HL-60 (cell line): Measurements from ENCODE around the gene SORCS2.

Experiments
- DNase-seq, 2 experiments: peaks; one replicate each; pipeline ENCODE4 v3.0.0-alpha.2; 2010 to 2020; ENCODE audit warnings: low read depth in 1 of 2, low spot score in 1 of 2
- H3K27ac ChIP-seq: fragments of 250-450 bp; sonication (Bioruptor Pico); replicated peaks from 2 replicates; pipeline ENCODE4 v1.5.1; 2020; ENCODE audit warnings: mild to moderate bottlenecking, moderate library complexity
- H3K27me3 ChIP-seq: fragments of 250-450 bp; sonication (Bioruptor Pico); 2 replicates; pipeline ENCODE4 v1.5.1; 2021; ENCODE audit warnings: mild to moderate bottlenecking, moderate library complexity; ENCODE audit not compliant: insufficient read depth, poor library complexity, severe bottlenecking
- H3K4me3 ChIP-seq: replicated peaks from 2 replicates; pipeline ENCODE4 v1.5.1; 2011; ENCODE audit warnings: mild to moderate bottlenecking, control low read depth, low read length; ENCODE audit not compliant: insufficient read depth
- GABPA ChIP-seq: IDR thresholded peaks from 2 replicates; pipeline ENCODE4 v1.6.1; 2012; ENCODE audit warnings: low read depth
- POLR2AphosphoS5 ChIP-seq: IDR thresholded peaks from 2 replicates; pipeline ENCODE4 v1.6.1; 2012; ENCODE audit warnings: low read depth
- SPI1 ChIP-seq: IDR thresholded peaks from 2 replicates; pipeline ENCODE4 v1.6.1; 2012; ENCODE audit warnings: low read depth, mild to moderate bottlenecking, borderline replicate concordance
- TF ChIP-seq, protein P1 (sequence below): IDR thresholded peaks from 2 replicates; pipeline ENCODE4 v1.6.1; 2012; ENCODE audit warnings: low read depth; ENCODE audit not compliant: insufficient replicate concordance
- TF ChIP-seq, protein P2 (sequence below): IDR thresholded peaks from one replicate; pipeline ENCODE4 v1.5.1; 2011; ENCODE audit warnings: low read length, control low read depth, inconsistent platforms; ENCODE audit not compliant: insufficient read depth

Gene SORCS2

DNA sequence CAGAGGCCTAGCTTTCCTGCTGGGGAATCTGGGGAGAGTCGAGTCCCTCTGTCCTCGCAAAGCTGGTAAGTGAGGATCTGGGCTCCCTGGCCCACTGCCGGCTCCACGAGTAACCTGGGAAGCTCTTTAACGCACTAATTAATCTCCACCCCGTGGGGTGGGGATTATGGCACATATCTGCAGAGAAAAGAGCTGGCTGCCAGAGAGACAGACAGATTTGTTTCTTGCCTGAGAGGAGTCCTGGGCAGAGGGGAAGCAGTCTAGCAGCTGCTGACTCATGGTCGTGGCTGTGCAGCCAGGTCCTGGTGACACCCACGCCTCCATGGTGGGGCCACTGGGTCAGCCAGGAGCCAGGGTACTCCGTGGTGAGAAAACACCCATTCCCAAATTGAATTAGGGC lies 14.0 kb downstream of the SORCS2 start:
- DNase-seq = no peak
- Histone ChIP-seq H3K4me3 (no peak overlapping the region), H3K27ac (no peak overlapping the region), H3K27me3 (peaks cover 2% of the 10 kb centered on the region)
- no peak for TF ChIP-seq GABPA
- no peak for TF ChIP-seq POLR2AphosphoS5
- TF ChIP-seq, protein P1, sequence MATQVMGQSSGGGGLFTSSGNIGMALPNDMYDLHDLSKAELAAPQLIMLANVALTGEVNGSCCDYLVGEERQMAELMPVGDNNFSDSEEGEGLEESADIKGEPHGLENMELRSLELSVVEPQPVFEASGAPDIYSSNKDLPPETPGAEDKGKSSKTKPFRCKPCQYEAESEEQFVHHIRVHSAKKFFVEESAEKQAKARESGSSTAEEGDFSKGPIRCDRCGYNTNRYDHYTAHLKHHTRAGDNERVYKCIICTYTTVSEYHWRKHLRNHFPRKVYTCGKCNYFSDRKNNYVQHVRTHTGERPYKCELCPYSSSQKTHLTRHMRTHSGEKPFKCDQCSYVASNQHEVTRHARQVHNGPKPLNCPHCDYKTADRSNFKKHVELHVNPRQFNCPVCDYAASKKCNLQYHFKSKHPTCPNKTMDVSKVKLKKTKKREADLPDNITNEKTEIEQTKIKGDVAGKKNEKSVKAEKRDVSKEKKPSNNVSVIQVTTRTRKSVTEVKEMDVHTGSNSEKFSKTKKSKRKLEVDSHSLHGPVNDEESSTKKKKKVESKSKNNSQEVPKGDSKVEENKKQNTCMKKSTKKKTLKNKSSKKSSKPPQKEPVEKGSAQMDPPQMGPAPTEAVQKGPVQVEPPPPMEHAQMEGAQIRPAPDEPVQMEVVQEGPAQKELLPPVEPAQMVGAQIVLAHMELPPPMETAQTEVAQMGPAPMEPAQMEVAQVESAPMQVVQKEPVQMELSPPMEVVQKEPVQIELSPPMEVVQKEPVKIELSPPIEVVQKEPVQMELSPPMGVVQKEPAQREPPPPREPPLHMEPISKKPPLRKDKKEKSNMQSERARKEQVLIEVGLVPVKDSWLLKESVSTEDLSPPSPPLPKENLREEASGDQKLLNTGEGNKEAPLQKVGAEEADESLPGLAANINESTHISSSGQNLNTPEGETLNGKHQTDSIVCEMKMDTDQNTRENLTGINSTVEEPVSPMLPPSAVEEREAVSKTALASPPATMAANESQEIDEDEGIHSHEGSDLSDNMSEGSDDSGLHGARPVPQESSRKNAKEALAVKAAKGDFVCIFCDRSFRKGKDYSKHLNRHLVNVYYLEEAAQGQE = no peak
- no peak for TF ChIP-seq SPI1
- TF ChIP-seq, protein P2, sequence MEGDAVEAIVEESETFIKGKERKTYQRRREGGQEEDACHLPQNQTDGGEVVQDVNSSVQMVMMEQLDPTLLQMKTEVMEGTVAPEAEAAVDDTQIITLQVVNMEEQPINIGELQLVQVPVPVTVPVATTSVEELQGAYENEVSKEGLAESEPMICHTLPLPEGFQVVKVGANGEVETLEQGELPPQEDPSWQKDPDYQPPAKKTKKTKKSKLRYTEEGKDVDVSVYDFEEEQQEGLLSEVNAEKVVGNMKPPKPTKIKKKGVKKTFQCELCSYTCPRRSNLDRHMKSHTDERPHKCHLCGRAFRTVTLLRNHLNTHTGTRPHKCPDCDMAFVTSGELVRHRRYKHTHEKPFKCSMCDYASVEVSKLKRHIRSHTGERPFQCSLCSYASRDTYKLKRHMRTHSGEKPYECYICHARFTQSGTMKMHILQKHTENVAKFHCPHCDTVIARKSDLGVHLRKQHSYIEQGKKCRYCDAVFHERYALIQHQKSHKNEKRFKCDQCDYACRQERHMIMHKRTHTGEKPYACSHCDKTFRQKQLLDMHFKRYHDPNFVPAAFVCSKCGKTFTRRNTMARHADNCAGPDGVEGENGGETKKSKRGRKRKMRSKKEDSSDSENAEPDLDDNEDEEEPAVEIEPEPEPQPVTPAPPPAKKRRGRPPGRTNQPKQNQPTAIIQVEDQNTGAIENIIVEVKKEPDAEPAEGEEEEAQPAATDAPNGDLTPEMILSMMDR = no peak

DNA sequence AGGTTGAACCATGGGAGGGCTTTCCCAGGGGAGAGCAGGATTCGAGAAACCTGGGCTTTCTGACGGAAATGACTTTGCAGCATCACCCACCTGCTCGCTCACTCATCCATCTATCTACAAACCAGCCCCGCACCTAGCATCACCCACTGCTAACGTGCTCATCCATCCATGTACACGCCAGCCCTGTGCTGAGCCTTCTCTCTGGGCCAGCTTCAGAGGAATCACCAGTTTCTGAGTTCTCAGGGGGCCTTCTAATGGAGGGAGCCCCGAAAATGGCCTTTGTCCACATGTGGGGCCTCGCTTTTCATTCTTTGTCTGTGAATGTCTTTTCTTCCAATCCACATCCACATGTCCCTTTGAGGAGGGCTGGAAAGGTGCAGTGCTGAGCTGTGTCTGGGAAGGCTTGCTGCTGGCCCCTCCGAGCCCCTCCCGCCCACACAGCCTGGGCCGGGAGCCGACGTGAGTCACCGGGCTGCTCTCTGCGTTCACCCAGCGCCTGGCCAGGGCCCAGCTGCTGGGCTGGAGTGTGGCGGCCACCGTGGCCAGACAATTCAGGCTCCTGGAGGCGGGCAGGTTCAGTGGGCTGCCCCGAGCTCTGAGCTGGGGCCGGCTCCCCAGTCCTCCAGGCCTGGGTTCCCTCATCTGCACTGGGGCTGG lies 14.7 kb downstream of the SORCS2 start:
- TF ChIP-seq POLR2AphosphoS5 (no peak), SPI1 (no peak), GABPA (no peak)
- TF ChIP-seq, protein P1 = no peak
- TF ChIP-seq, protein P2 = no peak
- no peak for DNase-seq
- Histone ChIP-seq H3K27ac (no peak overlapping the region), H3K4me3 (no peak overlapping the region), H3K27me3 (peaks cover 2% of the 10 kb centered on the region)

DNA sequence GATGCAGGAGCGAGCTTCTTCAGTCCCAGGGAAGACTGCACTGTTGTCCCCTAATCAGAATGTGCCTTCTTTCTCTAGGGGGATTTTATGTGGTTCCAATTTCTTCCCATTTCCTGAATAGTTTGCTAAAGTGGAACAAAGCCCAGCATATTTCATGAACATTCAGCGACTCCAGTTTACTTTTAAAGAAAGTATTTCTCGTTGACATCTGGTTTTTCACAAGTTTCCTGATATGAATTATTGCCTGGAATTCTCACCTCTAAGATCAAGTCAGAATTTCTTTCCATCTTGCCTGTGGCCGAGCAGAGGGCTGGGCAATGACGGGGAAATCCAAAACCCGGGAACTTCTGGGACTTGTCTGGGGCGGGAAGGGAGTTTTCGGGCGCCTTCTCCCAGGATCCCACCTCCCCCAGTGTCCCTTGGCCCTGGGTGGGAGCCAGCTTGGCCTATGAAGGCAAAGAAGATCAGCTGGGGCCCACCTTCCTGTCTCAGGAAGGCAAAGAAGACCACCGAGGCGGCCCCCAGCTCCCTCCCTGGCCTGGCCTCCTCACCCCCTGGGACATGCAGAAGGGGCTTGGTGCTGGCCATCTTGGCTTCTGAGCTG lies 15.4 kb downstream of the SORCS2 start:
- DNase-seq = no peak
- no peak overlapping the region for H3K4me3 ChIP-seq
- TF ChIP-seq, protein P1 = no peak
- TF ChIP-seq, protein P2 = no peak
- TF ChIP-seq GABPA (no peak), SPI1 (no peak), POLR2AphosphoS5 (no peak)
- H3K27me3 ChIP-seq = no peaks in the 10 kb centered on the region
- H3K27ac ChIP-seq = no peak overlapping the region
